Peyer's patch (tissue), 4 donors: ENCODE results near the gene HPSE2.

Experiments used
- POLR2A ChIP-seq, 2 donors: fragments of 450-650 bp; IDR thresholded peaks; one replicate each; pipeline ENCODE4 v1.5.1; 2017; ENCODE audit warnings: antibody characterized with exemption in 2 of 2, mild to moderate bottlenecking in 2 of 2, moderate library complexity in 2 of 2
- TF ChIP-seq, protein P1 (sequence below), 6 experiments: fragments of 450-650 bp in 4 of 6; fragments of 200-600 bp in 2 of 6; sonication (generic) in 1 of 6; IDR thresholded peaks; one replicate each; pipeline ENCODE4 v1.5.1; 2017 to 2019; ENCODE audit warnings: antibody characterized with exemption in 6 of 6, mild to moderate bottlenecking in 3 of 6, moderate library complexity in 1 of 6

GRCh38 chr10:98489561-98490481 is 745.8 kb downstream of the HPSE2 start:
- TF ChIP-seq, protein P1, sequence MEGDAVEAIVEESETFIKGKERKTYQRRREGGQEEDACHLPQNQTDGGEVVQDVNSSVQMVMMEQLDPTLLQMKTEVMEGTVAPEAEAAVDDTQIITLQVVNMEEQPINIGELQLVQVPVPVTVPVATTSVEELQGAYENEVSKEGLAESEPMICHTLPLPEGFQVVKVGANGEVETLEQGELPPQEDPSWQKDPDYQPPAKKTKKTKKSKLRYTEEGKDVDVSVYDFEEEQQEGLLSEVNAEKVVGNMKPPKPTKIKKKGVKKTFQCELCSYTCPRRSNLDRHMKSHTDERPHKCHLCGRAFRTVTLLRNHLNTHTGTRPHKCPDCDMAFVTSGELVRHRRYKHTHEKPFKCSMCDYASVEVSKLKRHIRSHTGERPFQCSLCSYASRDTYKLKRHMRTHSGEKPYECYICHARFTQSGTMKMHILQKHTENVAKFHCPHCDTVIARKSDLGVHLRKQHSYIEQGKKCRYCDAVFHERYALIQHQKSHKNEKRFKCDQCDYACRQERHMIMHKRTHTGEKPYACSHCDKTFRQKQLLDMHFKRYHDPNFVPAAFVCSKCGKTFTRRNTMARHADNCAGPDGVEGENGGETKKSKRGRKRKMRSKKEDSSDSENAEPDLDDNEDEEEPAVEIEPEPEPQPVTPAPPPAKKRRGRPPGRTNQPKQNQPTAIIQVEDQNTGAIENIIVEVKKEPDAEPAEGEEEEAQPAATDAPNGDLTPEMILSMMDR (IDR thresholded peaks at IDR 0.05): no peak
- no peak for TF ChIP-seq POLR2A (IDR thresholded peaks at IDR 0.05)
